ENCODE results near the gene SMC2.

The SMC2 gene

DNA sequence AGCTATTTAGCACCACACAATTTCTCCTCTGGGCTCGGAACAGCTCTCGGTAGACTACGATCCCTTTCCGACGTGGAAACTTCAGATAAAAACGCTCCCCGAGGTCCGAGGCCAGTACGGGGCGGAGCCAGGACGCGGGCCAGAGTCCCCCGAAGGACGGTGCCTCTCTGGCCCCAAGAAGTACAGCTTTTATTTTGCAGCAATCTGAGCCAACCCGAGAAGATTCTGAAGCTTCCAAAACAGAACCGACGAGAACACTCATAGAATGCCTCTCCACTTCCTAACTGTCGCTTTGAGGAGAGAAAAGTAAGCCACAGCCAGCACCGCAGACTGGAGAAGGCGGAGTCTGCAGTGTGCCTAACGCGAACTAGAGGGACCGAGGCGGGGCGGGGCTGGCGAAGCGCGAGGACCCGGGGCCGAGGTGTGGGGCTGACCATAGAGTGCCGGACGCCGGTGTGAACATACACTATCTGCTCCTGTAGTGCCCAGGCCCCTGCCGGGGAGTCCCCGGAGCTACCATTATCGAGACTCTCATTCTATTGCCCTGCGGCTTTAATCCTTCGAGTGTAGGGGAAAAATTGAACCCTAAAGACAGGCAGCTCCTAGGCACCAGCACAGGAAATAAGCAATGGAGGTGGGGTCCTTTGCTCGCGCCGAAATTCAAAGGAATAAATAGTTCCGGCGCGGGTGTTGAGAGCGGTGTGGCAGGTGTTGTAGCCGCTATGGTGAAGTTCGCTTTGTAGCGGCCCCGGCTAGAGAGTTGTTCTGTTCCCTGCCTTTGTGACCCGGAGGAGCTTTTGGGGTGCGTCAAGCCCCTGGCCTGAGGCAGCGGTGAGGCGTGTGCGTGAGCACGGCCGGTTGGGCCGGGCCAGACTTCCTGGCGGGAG lies at the start of gene SMC2:
SMC2 (plus strand) TSS at position 663 of the 887 bp plus-strand sequence. CDS start 1,076 bp downstream, outside the sequence.
- DNase-seq (ENCODE audit: low read depth): peak; percentile 86

DNA sequence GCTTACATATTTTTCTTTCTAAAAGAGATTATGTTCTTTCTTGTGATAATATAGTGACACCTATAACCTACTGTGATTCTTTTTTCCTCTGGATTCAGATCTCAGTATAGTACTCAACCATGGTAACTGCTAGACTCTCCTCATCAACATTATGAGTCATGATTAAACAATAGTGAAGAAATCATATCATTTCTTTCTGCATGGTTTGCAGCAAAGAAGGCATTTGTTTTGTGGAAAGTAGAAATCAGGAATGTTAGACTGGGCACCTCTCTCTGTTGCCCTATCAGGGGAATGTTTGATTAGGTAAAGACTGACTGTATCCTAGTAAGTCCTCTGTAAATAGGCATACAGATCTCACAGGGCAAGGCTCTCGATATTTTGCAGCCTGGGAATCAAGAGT lies 25.6 kb upstream of the SMC2 start:
- DNase-seq (ENCODE audit: low read depth): no peak

DNA sequence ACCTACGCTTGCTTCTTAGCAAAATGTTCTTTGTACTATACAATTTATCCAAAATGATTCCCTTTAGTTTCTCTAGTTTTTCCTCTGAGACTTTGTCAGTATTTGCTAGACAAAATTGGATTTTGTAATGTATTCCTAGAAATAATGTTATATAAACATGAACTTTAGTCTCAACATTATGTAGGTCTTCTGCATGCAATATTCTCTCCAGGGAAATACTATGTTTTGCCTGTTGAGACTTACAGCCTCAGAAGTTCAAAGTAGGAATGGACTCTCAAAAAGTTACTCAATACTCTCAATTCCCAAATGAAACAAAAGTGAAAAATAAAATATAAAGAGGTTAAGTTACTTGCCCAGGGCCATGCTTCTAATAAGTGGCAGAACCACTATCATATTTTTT lies 24.8 kb upstream of the SMC2 start:
- DNase-seq (ENCODE audit: low read depth): no peak

DNA sequence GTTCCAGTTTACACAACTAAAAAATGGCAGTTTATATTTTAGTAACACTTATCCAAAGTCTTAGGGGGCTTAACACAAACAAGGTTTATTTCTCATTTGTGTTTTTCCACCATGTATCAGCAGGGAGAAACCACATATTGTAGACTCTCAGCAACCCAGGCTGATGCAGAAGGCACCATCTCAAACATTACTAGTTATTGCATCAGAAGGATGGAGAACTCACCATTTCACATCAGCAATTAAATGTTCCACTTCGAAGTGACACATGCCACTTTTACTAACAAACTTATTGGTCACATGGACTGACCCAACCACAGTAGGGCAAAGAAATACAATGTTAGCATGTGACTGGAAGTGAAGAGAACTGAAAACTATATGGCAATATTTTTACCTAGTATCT lies 22.5 kb upstream of the SMC2 start:
- DNase-seq (ENCODE audit: low read depth): no peak

DNA sequence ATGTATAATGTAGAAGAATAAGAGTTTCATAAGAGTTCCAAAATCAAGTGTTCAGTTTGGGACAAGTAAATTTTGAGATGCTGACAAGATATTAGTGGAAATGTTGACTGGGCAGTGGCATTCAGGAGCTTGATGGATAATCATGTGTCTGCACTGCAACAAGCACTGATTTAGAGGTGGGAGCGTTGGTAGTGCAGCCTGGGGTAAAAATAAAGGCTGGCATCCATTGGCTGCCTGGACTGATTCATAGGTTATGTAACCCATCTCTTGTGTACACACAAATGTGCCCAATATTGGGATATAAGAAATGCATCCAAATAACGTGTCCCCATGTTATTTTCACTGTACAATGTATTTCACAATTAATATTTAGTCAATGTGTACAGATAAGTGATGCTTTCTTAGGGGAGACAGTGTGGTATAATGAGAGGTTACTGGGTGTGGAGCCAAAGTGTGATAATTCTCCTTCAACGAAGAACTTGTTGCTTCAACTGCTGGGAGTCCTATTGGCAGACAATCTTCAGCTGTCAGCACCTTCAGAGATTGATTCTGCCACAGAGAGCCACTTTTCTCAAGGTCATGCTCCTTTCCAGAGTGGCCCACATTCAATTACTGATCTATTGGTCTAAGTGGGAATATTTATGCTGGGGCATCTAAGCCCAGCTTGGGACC lies 20.9 kb upstream of the SMC2 start:
- DNase-seq (ENCODE audit: low read depth): no peak

GRCh38 chr9:104073770-104074133 lies 20.4 kb upstream of the SMC2 start:
- DNase-seq (ENCODE audit: low read depth): no peak

DNA sequence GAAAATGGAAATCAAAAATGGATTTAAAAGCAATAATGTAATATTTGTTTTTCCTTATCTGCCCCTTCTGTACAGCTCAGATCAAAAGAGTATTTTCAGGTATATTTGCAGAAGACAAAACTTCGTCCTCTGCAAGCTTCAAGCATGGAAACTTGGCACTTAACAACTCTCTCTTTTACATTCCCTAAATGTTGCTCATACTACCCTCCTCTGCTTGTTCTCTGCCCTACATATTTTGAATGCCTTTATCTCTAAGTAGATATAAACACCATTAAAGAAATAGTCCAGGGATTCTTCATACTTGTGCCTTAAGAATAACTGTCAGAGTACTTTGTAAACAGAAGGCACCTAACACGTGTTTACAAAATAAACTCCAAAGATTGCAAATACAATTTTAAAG lies 19.2 kb upstream of the SMC2 start:
- peak; percentile 88 for DNase-seq (ENCODE audit: low read depth)

DNA sequence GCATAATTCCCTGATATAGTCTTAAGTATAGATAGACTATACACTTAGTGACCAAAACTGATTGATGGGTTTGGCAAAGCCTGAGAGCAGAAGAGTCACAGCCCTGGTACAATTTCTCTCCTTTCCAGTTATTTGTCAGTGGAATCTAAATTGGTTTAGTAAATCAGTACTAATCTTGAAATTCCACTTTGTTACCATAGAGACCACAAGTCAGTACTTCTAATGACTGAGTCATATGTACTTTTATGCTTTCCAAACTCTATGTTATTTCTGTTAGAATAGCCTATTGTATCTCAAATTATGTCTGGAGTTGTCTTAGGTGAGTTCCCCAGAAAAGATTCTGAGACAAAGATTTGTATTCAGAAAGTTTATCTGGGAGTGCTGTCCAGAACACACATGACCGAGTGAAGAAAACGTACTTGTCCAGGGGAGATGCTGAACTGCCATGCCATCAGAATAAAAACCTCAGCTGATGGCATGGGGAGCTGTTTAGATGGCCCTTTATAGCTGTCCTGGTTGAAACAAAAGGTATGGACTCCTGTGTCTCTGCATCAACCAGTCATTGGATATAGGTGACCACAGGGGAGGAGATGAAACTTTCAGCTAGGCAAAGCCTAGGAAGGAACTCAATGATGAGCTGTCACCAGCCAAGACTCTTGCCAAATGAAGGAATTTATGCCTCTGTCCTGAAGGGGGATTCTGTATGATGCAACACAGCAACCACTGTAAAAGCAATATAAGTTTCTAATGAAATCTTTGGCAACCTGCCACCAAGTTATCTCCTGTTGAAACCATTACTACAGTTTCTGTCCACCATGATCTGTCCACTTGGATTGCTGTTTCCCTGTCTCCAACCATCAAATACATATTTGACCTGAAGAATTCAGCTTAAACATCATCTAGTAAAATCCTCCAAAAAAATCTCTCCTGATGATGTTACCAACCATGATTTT lies 18.0 kb upstream of the SMC2 start:
- DNase-seq (ENCODE audit: low read depth): peak; percentile 94

DNA sequence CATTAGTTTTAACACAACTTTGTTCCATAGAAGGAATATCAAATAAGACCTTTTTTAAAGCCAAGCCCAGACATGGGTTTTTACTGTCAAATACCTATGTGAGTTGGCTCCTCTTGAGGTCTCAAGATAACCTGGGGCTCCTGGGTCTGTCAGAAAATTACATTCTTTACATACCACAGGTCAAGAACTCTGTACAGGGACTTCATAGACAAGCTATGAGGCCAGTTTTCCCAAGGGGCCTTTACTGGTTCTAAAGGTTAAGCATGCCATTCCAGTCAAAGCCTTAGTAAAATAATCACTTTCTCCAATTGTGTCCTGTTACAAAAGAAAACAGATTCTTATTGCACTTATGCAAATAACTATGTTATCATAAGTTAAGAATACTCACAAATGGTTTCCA lies 15.5 kb upstream of the SMC2 start:
- no peak for DNase-seq (ENCODE audit: low read depth)

DNA sequence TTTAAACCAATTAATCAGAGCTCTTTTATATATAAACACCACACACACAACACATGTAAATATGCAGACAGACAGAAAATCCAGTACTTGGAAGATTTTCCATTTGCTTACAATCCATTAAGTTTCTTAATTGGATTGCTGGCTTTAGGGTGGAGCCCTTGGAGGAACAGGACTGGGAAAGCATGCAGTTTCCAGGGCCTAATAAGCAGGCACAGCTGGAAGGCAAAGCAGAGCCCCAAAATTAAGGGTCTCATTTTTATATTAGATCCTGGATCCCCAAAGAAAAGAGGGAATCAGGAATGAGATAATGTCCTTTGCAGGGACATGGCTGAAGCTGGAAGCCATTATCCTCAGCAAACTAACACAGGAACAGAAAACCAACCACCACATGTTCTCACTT lies 13.1 kb upstream of the SMC2 start:
- no peak for DNase-seq (ENCODE audit: low read depth)

GRCh38 chr9:104082168-104082567 lies 11.9 kb upstream of the SMC2 start:
- DNase-seq (ENCODE audit: low read depth): no peak

GRCh38 chr9:104085525-104085924 lies 8.6 kb upstream of the SMC2 start:
- no peak for DNase-seq (ENCODE audit: low read depth)

DNA sequence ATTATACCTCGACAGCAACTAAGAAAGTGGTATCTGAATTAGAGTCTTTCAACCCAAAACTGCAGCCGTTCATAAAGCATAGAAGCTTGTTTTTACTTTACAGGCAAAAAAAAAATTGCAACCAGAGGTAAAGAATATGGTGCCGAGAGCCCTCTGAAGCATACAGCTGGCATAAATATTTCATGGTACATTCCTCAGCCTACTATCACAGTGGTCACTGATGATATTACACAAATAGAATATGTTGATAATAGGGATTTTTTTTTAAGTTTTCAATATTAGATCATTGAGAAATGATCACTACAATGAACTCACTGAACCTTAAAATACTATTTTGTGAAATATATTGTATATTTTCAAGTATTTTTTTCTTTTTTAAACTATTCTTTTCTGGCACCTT lies 6.2 kb upstream of the SMC2 start:
- no peak for DNase-seq (ENCODE audit: low read depth)

DNA sequence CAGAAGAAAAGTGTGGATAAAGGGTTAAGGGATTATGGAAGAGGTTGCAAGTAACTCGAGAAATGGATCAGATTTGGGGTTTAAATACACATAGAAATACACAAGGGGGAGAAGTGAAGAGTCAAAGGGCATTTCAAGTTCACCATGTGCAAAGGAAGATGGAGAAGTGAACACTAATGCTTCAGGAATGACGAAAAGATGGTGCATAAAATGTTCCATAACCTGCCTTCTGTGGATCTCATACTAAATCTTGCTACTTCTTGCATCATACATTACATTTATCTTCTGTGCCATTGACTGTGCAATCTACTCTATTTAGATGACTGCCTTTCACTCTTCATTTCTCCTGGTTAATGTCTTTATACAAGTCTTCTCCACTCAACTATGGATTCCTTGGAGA lies 5.7 kb upstream of the SMC2 start:
- DNase-seq (ENCODE audit: low read depth): peak; percentile 31

DNA sequence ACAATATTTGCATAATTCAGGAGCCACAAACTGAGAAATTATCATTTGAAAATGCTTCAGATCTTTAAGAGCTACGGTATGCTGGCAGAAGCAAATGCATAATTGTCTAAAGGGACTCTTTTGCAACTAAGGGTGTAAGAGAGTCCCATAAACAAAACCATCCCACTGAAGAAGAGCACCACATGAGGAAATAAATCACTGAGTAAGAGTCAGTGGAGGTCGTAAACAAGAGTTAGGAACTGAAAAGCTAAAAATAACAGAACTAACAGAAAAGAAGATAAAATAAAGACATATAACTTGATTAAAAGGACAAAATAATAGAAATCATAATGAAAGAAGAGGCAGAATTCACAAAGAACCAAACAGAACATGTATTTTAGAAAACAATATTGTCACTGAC lies 3.5 kb upstream of the SMC2 start:
- no peak for DNase-seq (ENCODE audit: low read depth)

DNA sequence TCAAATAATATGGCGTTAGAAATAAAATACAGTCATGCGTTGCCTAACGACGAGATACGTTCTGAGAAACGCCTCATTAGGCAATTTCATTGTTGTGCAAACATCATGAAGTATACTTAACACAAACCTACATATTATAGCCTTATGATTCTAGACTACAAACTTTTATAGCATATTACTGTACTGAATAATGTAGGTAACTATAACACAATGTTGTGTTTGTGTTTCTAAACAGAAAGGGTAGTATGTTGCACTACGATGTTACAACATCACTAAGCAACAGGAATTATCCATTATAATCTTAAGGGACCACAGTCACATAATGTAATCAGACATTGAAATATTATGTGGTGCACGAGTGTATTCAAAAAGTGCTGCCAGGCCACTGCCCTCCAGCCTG lies 3.0 kb upstream of the SMC2 start:
- no peak for DNase-seq (ENCODE audit: low read depth)

- no peak for DNase-seq (ENCODE audit: low read depth)
Measured at GRCh38 chr9:104091708-104092107, 2.4 kb upstream of the SMC2 start.

DNA sequence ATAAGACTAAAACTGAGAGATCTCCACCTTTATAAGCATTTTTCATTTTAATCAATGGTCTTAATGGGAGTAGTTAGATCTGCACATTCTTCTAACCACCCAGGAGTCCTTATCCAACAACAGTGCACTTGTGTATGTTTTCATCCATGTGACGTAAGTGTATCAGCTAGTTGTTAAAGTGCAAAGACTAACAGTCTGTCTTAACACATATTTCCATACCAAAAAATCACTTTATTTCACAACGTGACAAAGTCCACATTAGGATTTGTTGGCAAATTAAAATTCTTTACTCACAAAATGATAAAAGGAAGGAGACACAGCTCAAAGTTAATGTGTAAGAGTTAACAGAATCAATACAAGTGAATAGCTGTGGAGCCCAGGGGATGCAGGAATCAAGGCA lies 1.9 kb upstream of the SMC2 start:
- no peak for DNase-seq (ENCODE audit: low read depth)

GRCh38 chr9:104092875-104093600 lies 1.1 kb upstream of the SMC2 start:
- DNase-seq (ENCODE audit: low read depth): no peak

GRCh38 chr9:104094534-104095015 lies 466 bp downstream of the SMC2 start:
- DNase-seq (ENCODE audit: low read depth): no peak

GRCh38 chr9:104099630-104100029 lies 5.5 kb downstream of the SMC2 start:
- DNase-seq (ENCODE audit: low read depth): no peak

- DNase-seq (ENCODE audit: low read depth): no peak
Measured at GRCh38 chr9:104104360-104104759, 10.3 kb downstream of the SMC2 start.
